PC-3 (cell line): ENCODE measurements around the gene ATP5ME.

ENCODE experiments used
- EZH2 ChIP-seq: fragments of 300-600 bp; sonication (generic); IDR thresholded peaks from one replicate; pipeline ENCODE4 v1.6.1; 2017; ENCODE audit warnings: antibody characterized with exemption, mild to moderate bottlenecking, low read length; ENCODE audit not compliant: unreplicated experiment
- TF ChIP-seq, protein P1 (sequence below): fragments of 300-600 bp; sonication (generic); conservative IDR thresholded peaks from 2 replicates; pipeline ENCODE4 v1.5.1; 2017; ENCODE audit warnings: antibody characterized with exemption, low read depth, mild to moderate bottlenecking, low read length

DNA sequence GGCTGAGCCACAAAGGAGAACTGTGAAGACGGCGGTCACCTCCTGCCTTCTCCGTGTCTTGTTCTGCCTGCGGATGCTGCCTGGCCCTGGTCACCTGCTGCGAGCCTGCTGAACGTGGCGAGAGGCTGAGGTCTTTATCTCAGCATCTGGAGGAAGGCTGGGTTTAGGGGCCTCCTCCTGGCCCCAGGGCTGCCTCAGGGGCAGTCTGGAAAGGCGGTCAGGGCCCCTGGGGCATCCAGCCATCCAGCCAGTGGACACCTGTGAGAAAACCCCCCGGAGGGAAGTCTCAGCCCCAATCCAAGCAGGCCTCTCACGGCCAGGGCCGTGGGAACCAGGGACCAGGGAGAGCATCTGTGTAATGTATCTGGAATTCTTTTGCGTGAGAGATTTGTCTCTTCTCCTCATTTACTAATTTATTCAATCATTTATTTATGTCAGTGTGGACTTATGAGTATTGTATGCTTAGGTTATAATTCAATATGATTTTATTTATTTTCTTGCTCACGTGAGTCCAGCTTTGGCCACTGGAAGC lies 37.4 kb downstream of the ATP5ME start:
- TF ChIP-seq, protein P1, sequence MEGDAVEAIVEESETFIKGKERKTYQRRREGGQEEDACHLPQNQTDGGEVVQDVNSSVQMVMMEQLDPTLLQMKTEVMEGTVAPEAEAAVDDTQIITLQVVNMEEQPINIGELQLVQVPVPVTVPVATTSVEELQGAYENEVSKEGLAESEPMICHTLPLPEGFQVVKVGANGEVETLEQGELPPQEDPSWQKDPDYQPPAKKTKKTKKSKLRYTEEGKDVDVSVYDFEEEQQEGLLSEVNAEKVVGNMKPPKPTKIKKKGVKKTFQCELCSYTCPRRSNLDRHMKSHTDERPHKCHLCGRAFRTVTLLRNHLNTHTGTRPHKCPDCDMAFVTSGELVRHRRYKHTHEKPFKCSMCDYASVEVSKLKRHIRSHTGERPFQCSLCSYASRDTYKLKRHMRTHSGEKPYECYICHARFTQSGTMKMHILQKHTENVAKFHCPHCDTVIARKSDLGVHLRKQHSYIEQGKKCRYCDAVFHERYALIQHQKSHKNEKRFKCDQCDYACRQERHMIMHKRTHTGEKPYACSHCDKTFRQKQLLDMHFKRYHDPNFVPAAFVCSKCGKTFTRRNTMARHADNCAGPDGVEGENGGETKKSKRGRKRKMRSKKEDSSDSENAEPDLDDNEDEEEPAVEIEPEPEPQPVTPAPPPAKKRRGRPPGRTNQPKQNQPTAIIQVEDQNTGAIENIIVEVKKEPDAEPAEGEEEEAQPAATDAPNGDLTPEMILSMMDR = no peak
- TF ChIP-seq EZH2 = no peak
